Measurements from ENCODE around the gene TFR2.

Gene TFR2

GRCh38 chr7:100577103-100577502, 64.2 kb downstream of the TFR2 start:
- DNase-seq: no peak
- Histone ChIP-seq H3K36me3 (peaks cover 27% of the 10 kb centered on the region), H3K4me3 (ENCODE audit: low read depth, low read length) (no peak overlapping the region), H3K4me1 (no peaks in the 10 kb centered on the region), H3K9me3 (no peaks in the 10 kb centered on the region), H3K27me3 (no peaks in the 10 kb centered on the region)
- no peak for TF ChIP-seq CTCF (IDR thresholded peaks at IDR 0.05; ENCODE audit: low read depth, low read length)

GRCh38 chr7:100576384-100576993, 64.9 kb downstream of the TFR2 start:
- Histone ChIP-seq H3K27me3 (no peaks in the 10 kb centered on the region), H3K4me1 (no peaks in the 10 kb centered on the region), H3K36me3 (peaks cover 25% of the 10 kb centered on the region), H3K4me3 (ENCODE audit: low read depth, low read length) (no peak overlapping the region), H3K9me3 (no peaks in the 10 kb centered on the region)
- DNase-seq: no peak
- no peak for TF ChIP-seq CTCF (IDR thresholded peaks at IDR 0.05; ENCODE audit: low read depth, low read length)

DNA sequence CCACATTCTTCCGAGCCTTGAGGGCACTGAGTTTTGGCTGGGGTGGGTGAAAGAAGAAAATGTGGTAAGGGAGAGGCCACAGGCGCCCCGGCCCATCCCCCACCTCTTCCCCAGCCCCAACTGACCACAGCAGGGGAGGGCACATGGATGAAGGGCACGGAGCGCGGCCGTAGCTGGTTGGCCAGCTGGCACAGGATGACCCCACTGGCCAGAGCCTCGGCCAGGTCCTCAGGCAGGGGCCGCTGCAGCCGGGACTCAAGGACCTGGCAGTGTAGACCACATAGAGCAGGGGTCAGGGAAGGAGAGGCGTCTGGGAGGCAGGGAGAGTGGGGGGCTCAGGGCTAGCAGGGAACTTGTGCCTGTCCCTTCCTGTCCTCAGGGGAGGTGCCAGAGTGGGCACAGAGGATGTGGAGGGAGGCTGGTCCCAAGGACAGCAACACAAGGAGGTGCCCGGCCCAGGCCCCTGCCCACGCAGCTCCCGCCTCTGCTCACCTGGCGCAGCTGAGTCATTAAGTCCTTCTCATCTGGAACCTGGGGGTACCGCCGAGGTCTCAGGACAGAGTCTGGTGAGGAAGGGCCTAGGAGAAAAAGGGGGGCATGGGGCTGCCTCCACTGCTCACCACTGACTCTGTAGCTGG, 65.5 kb downstream of the TFR2 start:
- peaks cover 19% of the 10 kb centered on the region for H3K36me3 ChIP-seq
- H3K9me3 ChIP-seq: no peaks in the 10 kb centered on the region
- no peaks in the 10 kb centered on the region for H3K4me1 ChIP-seq
- no peaks in the 10 kb centered on the region for H3K27me3 ChIP-seq
- H3K4me3 ChIP-seq (ENCODE audit: low read depth, low read length): no peak overlapping the region
- no peak for DNase-seq
- TF ChIP-seq CTCF (IDR thresholded peaks at IDR 0.05; ENCODE audit: low read depth, low read length): no peak

DNA sequence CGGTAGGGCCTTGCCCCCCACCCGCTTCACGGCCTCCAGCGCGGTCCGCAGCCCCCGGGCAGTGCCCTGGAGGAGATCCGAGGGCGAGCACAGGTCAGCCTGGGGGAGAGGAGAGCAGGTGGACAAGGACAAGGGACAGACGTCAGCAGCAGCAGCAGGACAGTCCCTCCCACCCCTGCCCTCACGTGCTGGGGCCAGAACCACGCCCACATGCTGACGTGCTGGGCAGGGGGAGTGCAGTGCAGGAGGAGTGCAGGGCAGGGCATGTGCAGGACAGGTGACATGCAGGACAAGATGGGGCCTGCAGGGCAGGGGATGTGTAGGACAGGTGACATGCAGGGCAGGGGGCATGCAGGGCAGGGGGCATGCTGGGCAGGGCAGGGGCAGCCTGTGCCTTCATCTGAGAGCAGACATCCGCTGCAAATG, 66.1 kb downstream of the TFR2 start:
- Histone ChIP-seq H3K36me3 (peaks cover 12% of the 10 kb centered on the region), H3K4me1 (no peaks in the 10 kb centered on the region), H3K9me3 (no peaks in the 10 kb centered on the region), H3K4me3 (ENCODE audit: low read depth, low read length) (no peak overlapping the region), H3K27me3 (peaks cover under 1% of the 10 kb centered on the region)
- TF ChIP-seq CTCF (IDR thresholded peaks at IDR 0.05; ENCODE audit: low read depth, low read length): no peak
- DNase-seq: no peak

DNA sequence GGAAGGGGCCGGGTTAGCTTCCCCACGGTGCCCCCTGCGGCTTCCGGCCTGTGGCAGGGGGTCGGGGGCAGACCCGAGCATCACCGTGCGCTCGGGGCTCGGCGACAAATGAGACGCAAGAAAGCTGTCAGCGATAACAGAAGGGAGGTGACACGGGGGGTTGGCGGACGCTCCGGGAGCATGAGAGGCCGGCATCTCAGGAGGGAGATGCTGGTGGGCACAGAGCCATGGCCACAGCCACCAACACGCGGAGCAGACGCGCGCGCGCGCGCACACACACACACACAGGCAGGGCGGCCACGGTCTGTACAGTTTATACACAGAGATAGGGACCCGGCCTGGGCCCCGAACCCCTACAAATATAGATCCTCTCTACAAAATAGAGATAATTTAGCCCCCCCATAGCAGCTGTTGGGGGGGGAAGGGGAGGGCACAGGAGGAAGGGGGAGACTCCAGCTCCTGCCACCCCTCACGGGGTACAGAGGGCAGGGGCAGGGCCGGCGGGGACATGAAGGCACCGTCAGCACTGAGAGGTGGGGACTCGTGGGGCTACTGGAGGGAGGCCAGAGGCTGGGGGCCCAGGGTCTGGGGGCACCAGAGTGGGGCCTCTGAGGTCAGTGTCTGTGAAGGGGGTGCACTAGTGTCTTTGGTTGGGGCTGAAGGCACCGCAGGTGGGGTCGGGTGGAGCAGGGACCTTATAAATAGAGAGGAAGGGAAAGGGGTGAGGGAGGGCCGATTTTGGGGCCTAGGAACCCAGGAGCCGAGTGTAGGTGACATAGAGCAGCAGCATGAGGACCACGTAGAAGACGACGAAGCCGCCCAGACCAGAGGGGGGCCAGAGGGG, 66.8 kb downstream of the TFR2 start:
- Histone ChIP-seq H3K4me1 (no peaks in the 10 kb centered on the region), H3K36me3 (peaks cover 6% of the 10 kb centered on the region; the same call in 1 of the 2 replicates)
- no peak for TF ChIP-seq CTCF (IDR thresholded peaks at IDR 0.05; ENCODE audit: low read depth, low read length)

More for the DNA sequence above, 66.8 kb downstream of the TFR2 start:
- H3K4me3 ChIP-seq (ENCODE audit: low read depth, low read length): no peak overlapping the region
- no peak for DNase-seq
- H3K9me3 ChIP-seq: no peaks in the 10 kb centered on the region
- peaks cover 4% of the 10 kb centered on the region for H3K27me3 ChIP-seq

Measured in BE2C (cell line).